Measurements from ENCODE around the gene ABCA13.

ABCA13 gene

GRCh38 chr7:48242846-48243245, 71.6 kb downstream of the ABCA13 start:
- no peak for DNase-seq

GRCh38 chr7:48244864-48245271, 73.6 kb downstream of the ABCA13 start:
- DNase-seq, result no peak

GRCh38 chr7:48245751-48246472, 74.7 kb downstream of the ABCA13 start:
- no peak for DNase-seq

GRCh38 chr7:48249166-48249565, 77.9 kb downstream of the ABCA13 start:
- DNase-seq, result no peak

GRCh38 chr7:48250441-48250951, 79.2 kb downstream of the ABCA13 start:
- DNase-seq, result no peak

- no peak for DNase-seq
These were observed 80.5 kb downstream of the ABCA13 start for GRCh38 chr7:48251766-48252165.

- no peak for DNase-seq
These were observed 81.7 kb downstream of the ABCA13 start for GRCh38 chr7:48252995-48253394.

- DNase-seq, result no peak
These were observed 83.8 kb downstream of the ABCA13 start for GRCh38 chr7:48255046-48255445.

GRCh38 chr7:48259463-48260280, 88.4 kb downstream of the ABCA13 start:
- DNase-seq, result no peak

- DNase-seq, result no peak
These were observed 90.4 kb downstream of the ABCA13 start for GRCh38 chr7:48261696-48262095.

GRCh38 chr7:48262606-48263310, 91.5 kb downstream of the ABCA13 start:
- no peak for DNase-seq

GRCh38 chr7:48263311-48263650, 92.0 kb downstream of the ABCA13 start:
- DNase-seq, result no peak

- DNase-seq, result no peak
These were observed 97.8 kb downstream of the ABCA13 start for GRCh38 chr7:48269066-48269465.

GRCh38 chr7:48274662-48275061, 103.4 kb downstream of the ABCA13 start:
- DNase-seq, result no peak

GRCh38 chr7:48279420-48279819, 108.2 kb downstream of the ABCA13 start:
- DNase-seq, result no peak

GRCh38 chr7:48280100-48280499, 108.8 kb downstream of the ABCA13 start:
- DNase-seq, result no peak

- DNase-seq, result no peak
These were observed 114.1 kb downstream of the ABCA13 start for GRCh38 chr7:48285373-48285772.

GRCh38 chr7:48286836-48287235, 115.6 kb downstream of the ABCA13 start:
- DNase-seq, result no peak

GRCh38 chr7:48289656-48290055, 118.4 kb downstream of the ABCA13 start:
- DNase-seq, result no peak

GRCh38 chr7:48292949-48293348, 121.7 kb downstream of the ABCA13 start:
- DNase-seq, result no peak

- DNase-seq, result no peak
These were observed 124.2 kb downstream of the ABCA13 start for GRCh38 chr7:48295296-48295971.

- DNase-seq, result no peak
These were observed 125.7 kb downstream of the ABCA13 start for GRCh38 chr7:48296966-48297365.

- no peak for DNase-seq
These were observed 127.5 kb downstream of the ABCA13 start for GRCh38 chr7:48298779-48299178.
